ENCODE results near the gene CLEC16A. TPM values are rescaled to one million over a fixed set of nuclear protein-coding genes. Genes with fewer than 3 reads are reported as not detected.
"Not testable (repeated sequence)": the region's sequence is repeated elsewhere in the genome, so short reads cannot be mapped to it uniquely, and the experiment has no call there.

The CLEC16A gene
- total RNA-seq, 2 donors from 2014 or later, result 31.1 to 32.0 TPM

- H3K36me3 Mint-ChIP-seq (ENCODE audit: low read depth), result no peaks in the 10 kb centered on the region
- ATAC-seq, result no peak
- no peaks in the 10 kb centered on the region for H3K27me3 Mint-ChIP-seq
- no peak overlapping the region for H3K27ac Mint-ChIP-seq
- H3K4me1 Mint-ChIP-seq, result peaks cover 2% of the 10 kb centered on the region
- no peaks in the 10 kb centered on the region for H3K9me3 ChIP-seq (ENCODE audit: control insufficient read depth, low read length, poor library complexity, severe bottlenecking)
- no peak for DNase-seq
- H3K4me3 Mint-ChIP-seq, result no peak overlapping the region
Measured at GRCh38 chr16:10919003-10919351, 25.4 kb upstream of the CLEC16A start.

GRCh38 chr16:10920726-10921427, 23.5 kb upstream of the CLEC16A start:
- no peak for ATAC-seq
- H3K4me3 Mint-ChIP-seq, result no peak overlapping the region
- H3K27me3 Mint-ChIP-seq, result no peaks in the 10 kb centered on the region
- no peak for DNase-seq
- H3K4me1 Mint-ChIP-seq, result peaks cover 2% of the 10 kb centered on the region
- H3K9me3 ChIP-seq (ENCODE audit: control insufficient read depth, low read length, poor library complexity, severe bottlenecking), result no peaks in the 10 kb centered on the region
- peak overlapping the region; percentile 57 for H3K27ac Mint-ChIP-seq
- no peaks in the 10 kb centered on the region for H3K36me3 Mint-ChIP-seq (ENCODE audit: low read depth)

GRCh38 chr16:10921536-10922327, 22.6 kb upstream of the CLEC16A start:
- no peak overlapping the region for H3K4me3 Mint-ChIP-seq
- DNase-seq, result no peak
- no peak for ATAC-seq
- H3K9me3 ChIP-seq (ENCODE audit: control insufficient read depth, low read length, poor library complexity, severe bottlenecking), result no peaks in the 10 kb centered on the region
- H3K36me3 Mint-ChIP-seq (ENCODE audit: low read depth), result peaks cover 2% of the 10 kb centered on the region
- no peaks in the 10 kb centered on the region for H3K27me3 Mint-ChIP-seq
- peaks cover 2% of the 10 kb centered on the region for H3K4me1 Mint-ChIP-seq
- peak overlapping the region; percentile 57 for H3K27ac Mint-ChIP-seq

GRCh38 chr16:10922328-10923145, 21.8 kb upstream of the CLEC16A start:
- H3K4me1 Mint-ChIP-seq, result peaks cover 2% of the 10 kb centered on the region
- H3K27me3 Mint-ChIP-seq, result no peaks in the 10 kb centered on the region
- H3K27ac Mint-ChIP-seq, result no peak overlapping the region
- peaks cover 2% of the 10 kb centered on the region for H3K36me3 Mint-ChIP-seq (ENCODE audit: low read depth)
- DNase-seq (no peak), ATAC-seq (no peak)
- no peak overlapping the region for H3K4me3 Mint-ChIP-seq
- no peaks in the 10 kb centered on the region for H3K9me3 ChIP-seq (ENCODE audit: control insufficient read depth, low read length, poor library complexity, severe bottlenecking)

DNA sequence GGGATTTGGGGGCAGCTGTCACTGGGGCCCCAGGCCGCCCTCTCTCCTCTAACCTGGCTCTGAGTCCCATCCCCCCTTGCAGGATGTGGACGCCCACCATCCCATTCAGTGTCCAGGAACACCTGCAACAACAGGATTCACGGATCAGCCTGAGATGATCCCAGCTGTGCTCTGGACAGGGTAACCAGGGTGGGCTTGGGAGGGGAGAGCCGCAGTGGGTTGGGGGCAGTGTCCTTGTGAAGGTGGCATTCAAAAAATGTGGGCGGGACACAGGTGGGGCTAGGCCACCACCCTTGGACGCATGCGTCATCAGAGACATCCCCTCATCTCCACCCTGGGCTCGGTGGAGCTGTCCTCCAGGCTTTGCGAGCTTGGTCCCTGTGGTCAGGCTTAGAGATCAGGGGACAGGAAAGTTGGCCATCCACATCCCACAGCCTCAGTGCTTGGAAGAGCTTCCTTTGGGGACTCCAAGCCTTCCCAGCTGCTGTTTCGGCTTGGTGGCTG, 21.2 kb upstream of the CLEC16A start:
- Mint-ChIP-seq H3K4me1 (peaks cover 2% of the 10 kb centered on the region), H3K27ac (no peak overlapping the region), H3K27me3 (no peaks in the 10 kb centered on the region), H3K4me3 (no peak overlapping the region), H3K36me3 (ENCODE audit: low read depth) (peaks cover 2% of the 10 kb centered on the region)
- no peak for ATAC-seq
- no peaks in the 10 kb centered on the region for H3K9me3 ChIP-seq (ENCODE audit: control insufficient read depth, low read length, poor library complexity, severe bottlenecking)
- DNase-seq, result no peak

DNA sequence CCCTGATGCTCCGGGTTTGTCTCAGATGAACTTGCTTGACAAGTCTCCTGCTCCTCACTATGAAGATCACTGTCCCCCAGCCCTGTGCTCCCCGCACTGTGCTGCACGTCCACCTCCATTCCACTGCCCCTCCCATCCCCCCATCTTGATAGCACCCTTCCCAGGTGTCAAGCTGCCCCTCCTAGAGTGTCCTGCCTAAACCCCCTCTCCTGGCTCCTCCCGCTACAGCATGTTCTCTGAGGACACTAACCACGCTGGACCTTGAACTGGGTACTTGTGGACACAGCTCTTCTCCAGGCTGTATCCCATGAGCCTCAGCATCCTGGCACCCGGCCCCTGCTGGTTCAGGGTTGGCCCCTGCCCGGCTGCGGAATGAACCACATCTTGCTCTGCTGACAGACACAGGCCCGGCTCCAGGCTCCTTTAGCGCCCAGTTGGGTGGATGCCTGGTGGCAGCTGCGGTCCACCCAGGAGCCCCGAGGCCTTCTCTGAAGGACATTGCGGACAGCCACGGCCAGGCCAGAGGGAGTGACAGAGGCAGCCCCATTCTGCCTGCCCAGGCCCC, 20.6 kb upstream of the CLEC16A start:
- DNase-seq (no peak), ATAC-seq (no peak)
- Mint-ChIP-seq H3K27me3 (no peaks in the 10 kb centered on the region), H3K4me1 (no peaks in the 10 kb centered on the region), H3K4me3 (no peak overlapping the region), H3K27ac (no peak overlapping the region), H3K36me3 (ENCODE audit: low read depth) (peaks cover 2% of the 10 kb centered on the region)
- H3K9me3 ChIP-seq (ENCODE audit: control insufficient read depth, low read length, poor library complexity, severe bottlenecking), result no peaks in the 10 kb centered on the region

DNA sequence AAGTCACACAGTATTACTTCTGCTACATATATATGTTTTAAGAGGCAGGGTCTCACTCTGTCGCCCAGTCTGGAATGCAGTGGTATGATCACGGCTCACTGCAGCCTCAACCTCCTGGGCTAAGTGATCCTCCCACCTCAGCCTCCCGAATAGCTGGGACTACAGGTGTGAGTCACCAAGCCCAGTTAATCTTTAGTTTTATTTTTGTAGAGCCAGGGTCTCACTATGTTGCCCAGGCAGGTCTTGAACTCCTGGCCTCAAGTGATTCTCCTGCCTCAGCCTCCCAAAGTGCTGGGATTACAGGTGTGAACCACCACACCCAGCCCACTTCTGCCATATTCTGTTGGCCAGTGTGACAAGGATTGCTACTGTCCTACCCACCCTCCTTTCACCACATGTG, 19.1 kb upstream of the CLEC16A start:
- not testable (repeated sequence) for ATAC-seq; H3K9me3 ChIP-seq (ENCODE audit: control insufficient read depth, low read length, poor library complexity, severe bottlenecking); H3K36me3 Mint-ChIP-seq (ENCODE audit: low read depth); H3K4me3 Mint-ChIP-seq; H3K27me3 Mint-ChIP-seq; H3K4me1 Mint-ChIP-seq; DNase-seq
- H3K27ac Mint-ChIP-seq, result peak overlapping the region; percentile 67

DNA sequence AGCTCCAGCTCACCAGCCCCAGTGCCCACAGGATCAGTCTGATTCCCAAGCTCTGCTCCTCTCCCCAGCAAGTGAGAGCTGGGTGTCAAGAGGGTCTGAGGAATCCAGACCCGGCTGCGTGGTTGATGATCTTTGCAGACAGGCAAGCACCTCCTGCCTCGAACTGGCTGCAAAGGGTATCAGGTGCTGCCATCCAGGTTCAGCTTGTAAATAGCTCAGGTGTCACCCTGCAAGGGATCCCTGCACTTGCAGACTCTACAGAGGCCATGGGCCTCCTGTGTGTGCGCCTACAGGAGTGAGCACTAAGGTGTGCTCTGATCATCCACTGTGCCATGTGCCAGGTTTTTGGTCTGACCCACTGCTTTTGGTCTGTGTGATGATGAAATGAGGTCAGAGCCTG, 18.3 kb upstream of the CLEC16A start:
- ATAC-seq, result no peak
- H3K4me1 Mint-ChIP-seq, result peaks cover 4% of the 10 kb centered on the region
- no peak overlapping the region for H3K4me3 Mint-ChIP-seq
- H3K27me3 Mint-ChIP-seq, result no peaks in the 10 kb centered on the region
- H3K36me3 Mint-ChIP-seq (ENCODE audit: low read depth), result peaks cover 5% of the 10 kb centered on the region
- DNase-seq, result no peak
- no peaks in the 10 kb centered on the region for H3K9me3 ChIP-seq (ENCODE audit: control insufficient read depth, low read length, poor library complexity, severe bottlenecking)
- H3K27ac Mint-ChIP-seq, result peak overlapping the region; percentile 67

DNA sequence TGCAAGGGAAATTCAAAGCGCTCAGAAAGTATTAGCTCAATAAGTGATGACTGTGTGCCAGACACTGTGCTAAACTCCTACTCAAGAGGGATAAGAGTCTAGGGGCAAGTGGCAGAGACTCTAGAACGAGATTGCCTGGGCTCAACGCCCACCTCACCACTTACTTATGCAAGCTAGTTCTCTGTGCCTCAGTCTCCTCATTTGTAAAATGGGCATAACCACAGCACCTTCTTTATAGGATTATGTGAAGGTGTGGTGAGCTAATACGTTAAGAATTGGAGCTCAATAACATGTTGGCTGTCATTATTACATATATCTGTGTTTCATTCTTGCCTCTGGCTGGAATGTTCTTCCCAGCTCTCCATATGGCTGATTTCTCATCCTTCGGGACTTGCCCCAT, 17.5 kb upstream of the CLEC16A start:
- Mint-ChIP-seq H3K4me3 (no peak overlapping the region), H3K27ac (no peak overlapping the region), H3K27me3 (no peaks in the 10 kb centered on the region), H3K36me3 (ENCODE audit: low read depth) (peaks cover 5% of the 10 kb centered on the region), H3K4me1 (peaks cover 7% of the 10 kb centered on the region)
- DNase-seq (no peak), ATAC-seq (no peak)
- no peaks in the 10 kb centered on the region for H3K9me3 ChIP-seq (ENCODE audit: control insufficient read depth, low read length, poor library complexity, severe bottlenecking)

- ATAC-seq (no peak), DNase-seq (no peak)
- Mint-ChIP-seq H3K36me3 (ENCODE audit: low read depth) (peaks cover 5% of the 10 kb centered on the region), H3K4me3 (no peak overlapping the region), H3K27ac (no peak overlapping the region), H3K4me1 (peaks cover 7% of the 10 kb centered on the region), H3K27me3 (no peaks in the 10 kb centered on the region)
- no peaks in the 10 kb centered on the region for H3K9me3 ChIP-seq (ENCODE audit: control insufficient read depth, low read length, poor library complexity, severe bottlenecking)
Measured at GRCh38 chr16:10927497-10928112, 16.8 kb upstream of the CLEC16A start.

DNA sequence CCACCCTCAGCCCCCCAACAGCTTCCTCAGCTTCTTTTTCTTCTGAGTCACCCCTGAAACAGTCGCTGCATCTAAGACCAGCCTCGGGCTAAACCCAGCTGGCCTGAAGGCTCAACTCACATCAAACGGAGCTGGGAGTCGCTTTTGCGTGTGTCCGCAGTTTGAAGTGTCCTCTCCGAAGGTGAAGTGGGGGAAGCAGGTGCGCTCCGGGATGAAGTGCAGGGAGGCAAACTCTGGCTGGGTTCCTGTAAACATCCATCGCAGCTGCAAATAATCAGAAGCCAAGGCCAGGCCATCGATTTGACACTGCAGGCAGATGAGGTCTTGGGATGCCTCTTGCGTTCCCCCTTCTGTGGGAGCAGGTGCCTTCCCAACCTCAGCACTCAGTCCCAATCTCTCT, 15.3 kb upstream of the CLEC16A start:
- H3K27ac Mint-ChIP-seq, result peak overlapping the region; percentile 34
- not testable (repeated sequence) for H3K4me3 Mint-ChIP-seq; H3K27me3 Mint-ChIP-seq; H3K9me3 ChIP-seq (ENCODE audit: control insufficient read depth, low read length, poor library complexity, severe bottlenecking); ATAC-seq; H3K36me3 Mint-ChIP-seq (ENCODE audit: low read depth); DNase-seq
- peaks cover 11% of the 10 kb centered on the region for H3K4me1 Mint-ChIP-seq

DNA sequence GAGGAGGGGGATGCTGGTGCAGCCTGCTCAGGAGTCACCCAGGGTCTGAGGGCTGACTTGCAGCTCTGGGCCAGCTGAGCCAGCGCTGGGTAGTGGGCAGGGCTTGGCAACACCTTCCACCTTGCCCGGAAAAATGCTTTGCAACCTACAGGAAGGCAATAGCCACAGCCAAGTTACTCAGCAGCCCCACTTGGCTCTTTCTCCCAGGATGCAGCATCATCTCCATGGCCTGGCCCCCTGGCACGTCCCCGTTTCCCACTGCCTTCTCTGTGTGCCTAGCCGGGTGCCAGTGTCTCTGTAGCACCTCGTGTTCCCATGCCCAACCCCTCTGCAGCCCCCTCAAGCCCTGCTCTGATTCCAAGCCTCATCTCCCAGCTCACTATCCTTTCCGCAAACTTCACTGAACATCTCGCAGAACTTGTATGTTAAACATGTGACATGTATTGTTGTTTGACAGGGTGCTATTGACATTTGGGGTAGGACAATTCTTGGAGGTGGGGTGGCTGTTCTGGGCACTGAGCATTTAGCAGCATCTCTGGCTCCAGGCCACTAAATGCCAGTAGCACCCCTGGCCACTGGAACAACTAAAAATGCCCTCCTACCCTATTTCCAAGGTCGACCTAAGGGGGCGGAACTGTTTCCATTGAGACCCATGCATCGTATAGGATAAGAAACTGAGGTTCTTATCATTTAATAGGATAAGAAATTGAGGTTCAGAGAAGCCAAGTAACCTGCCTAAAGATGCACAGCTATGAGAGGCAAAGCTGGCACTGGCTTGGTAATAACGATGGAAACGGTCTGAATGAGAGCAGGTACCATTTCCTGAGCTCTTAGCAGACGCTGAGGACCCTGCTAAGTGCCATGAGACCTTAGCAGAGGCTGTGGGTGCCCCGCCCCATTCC, 14.3 kb upstream of the CLEC16A start:
- Mint-ChIP-seq H3K4me1 (peaks cover 16% of the 10 kb centered on the region), H3K36me3 (ENCODE audit: low read depth) (peaks cover 5% of the 10 kb centered on the region), H3K27me3 (no peaks in the 10 kb centered on the region), H3K4me3 (no peak overlapping the region), H3K27ac (peak overlapping the region; percentile 72)
- no peaks in the 10 kb centered on the region for H3K9me3 ChIP-seq (ENCODE audit: control insufficient read depth, low read length, poor library complexity, severe bottlenecking)
- ATAC-seq, result no peak
- no peak for DNase-seq

Measured in T-helper 17 cell (primary cell).